HCT116 (cell line): ENCODE measurements around the gene ARF1. TPM values are rescaled to one million over a fixed set of nuclear protein-coding genes. Genes with fewer than 3 reads are reported as not detected.

Source experiments
- ATAC-seq: fragments of 200-7000 bp; cut with Tn5 transposase; 2 replicates; pipeline ENCODE4 v1.9.1; 2020; ENCODE audit warnings: mild to moderate bottlenecking, moderate library complexity
- BruUV-seq: library from RNA; stranded (reverse); fragments of 400-500 nt; replicated peaks from 2 replicates; lab custom pipeline; 2021; lab: Mats Ljungman, UMichigan
- CTCF ChIA-PET: fragments of 300-600 bp; sonication (Branson Sonifier 250); formaldehyde crosslinking; loops from one replicate; lab custom pipeline; 2021; ENCODE audit warnings: antibody characterized with exemption; lab: Charles Lee
- POLR2A ChIA-PET: fragments of 300-600, 350-600 bp; sonication (Branson Sonifier 250); formaldehyde crosslinking; loops from one replicate; lab custom pipeline; 2021; ENCODE audit warnings: antibody characterized with exemption; lab: Charles Lee
- RAD21 ChIA-PET, 2 experiments: fragments of 300-600 bp; sonication (Branson Sonifier 250); formaldehyde crosslinking; loops; one replicate each; lab custom pipeline; 2023; ENCODE audit warnings: low total read pairs in 2 of 2; ENCODE audit not compliant: uncharacterized antibody in 2 of 2, unreplicated experiment in 2 of 2, low non-redundant PET in 1 of 2; lab: Charles Lee
- DNase-seq: peaks from one replicate; pipeline ENCODE4 v3.0.0-alpha.2; 2010; ENCODE audit warnings: low read depth, low spot score
- H2AFZ ChIP-seq: fragments of 200-600 bp; shearing (Covaris generic), sonication (generic); 2 replicates; pipeline ENCODE4 v1.6.1; 2017; ENCODE audit warnings: low read depth, mixed run types, mixed read lengths, antibody characterized with exemption, low read length; ENCODE audit not compliant: poor library complexity, severe bottlenecking
- H3K27ac ChIP-seq: 2 replicates; pipeline ENCODE4 v1.5.1; 2012; ENCODE audit warnings: low read depth, low read length
- H3K27me3 ChIP-seq: fragments of 200-600 bp; sonication (generic); 2 replicates; pipeline ENCODE4 v1.6.1; 2016; ENCODE audit warnings: mixed run types, low read length, mixed read lengths; ENCODE audit not compliant: insufficient read depth
- H3K36me3 ChIP-seq, 2 experiments: fragments of 200-500 bp in 1 of 2; fragments of 200-600 bp in 1 of 2; sonication (Bioruptor generic) in 1 of 2; sonication (generic) in 1 of 2; 2 replicates each; pipeline versions ENCODE4 v1.5.1 to v1.6.1; 2014 to 2016; ENCODE audit warnings: low read length in 2 of 2, inconsistent platforms in 1 of 2, mixed read lengths in 1 of 2, mixed run types in 1 of 2; ENCODE audit not compliant: insufficient read depth in 2 of 2, control insufficient read depth in 1 of 2
- H3K4me1 ChIP-seq, 2 experiments: fragments of 200-600 bp in 1 of 2; sonication (generic) in 1 of 2; 2 replicates each; pipeline versions ENCODE4 v1.5.1 to v1.6.1; 2012 to 2017; ENCODE audit warnings: low read length in 2 of 2, inconsistent platforms in 1 of 2, mild to moderate bottlenecking in 1 of 2, mixed read lengths in 1 of 2, mixed run types in 1 of 2, moderate library complexity in 1 of 2; ENCODE audit not compliant: insufficient read depth in 2 of 2, control insufficient read depth in 1 of 2
- H3K4me2 ChIP-seq: fragments of 200-600 bp; sonication (generic); 2 replicates; pipeline ENCODE4 v1.6.1; 2017; ENCODE audit warnings: mixed run types, low read length, mixed read lengths
- H3K4me3 ChIP-seq, 2 experiments: fragments of 200-600 bp in 1 of 2; sonication (generic) in 1 of 2; replicated peaks in 1 of 2; 2 replicates each; pipeline ENCODE4 v1.5.1; 2011 to 2016; ENCODE audit warnings: low read length in 2 of 2, control low read depth in 1 of 2, low read depth in 1 of 2, mild to moderate bottlenecking in 1 of 2, mixed read lengths in 1 of 2, mixed run types in 1 of 2
- H3K79me2 ChIP-seq: fragments of 200-600 bp; sonication (generic); 2 replicates; pipeline ENCODE4 v1.6.1; 2017; ENCODE audit warnings: mild to moderate bottlenecking, mixed run types, low read length, moderate library complexity, mixed read lengths; ENCODE audit not compliant: insufficient read depth
- H3K9ac ChIP-seq: fragments of 200-600 bp; sonication (generic); 2 replicates; pipeline ENCODE4 v1.6.1; 2016; ENCODE audit warnings: low read length, mixed read lengths
- H3K9me2 ChIP-seq: fragments of 200-600 bp; sonication (generic), shearing (Covaris generic); 2 replicates; pipeline ENCODE4 v1.6.1; 2017; ENCODE audit warnings: mixed run types, mild to moderate bottlenecking, moderate library complexity; ENCODE audit not compliant: insufficient read depth
- H3K9me3 ChIP-seq, 2 experiments: fragments of 200-500 bp in 1 of 2; fragments of 200-600 bp in 1 of 2; sonication (Bioruptor generic) in 1 of 2; sonication (generic) in 1 of 2; 2 replicates each; pipeline ENCODE4 v1.6.1; 2014 to 2017; ENCODE audit warnings: low read length in 2 of 2, mixed read lengths in 2 of 2, inconsistent platforms in 1 of 2, low read depth in 1 of 2, mild to moderate bottlenecking in 1 of 2, mixed run types in 1 of 2, moderate library complexity in 1 of 2; ENCODE audit not compliant: control insufficient read depth in 1 of 2, insufficient read depth in 1 of 2
- H4K20me1 ChIP-seq: fragments of 200-600 bp; sonication (generic), shearing (Covaris generic); 2 replicates; pipeline ENCODE4 v1.6.1; 2017; ENCODE audit warnings: mixed run types, mild to moderate bottlenecking, moderate library complexity; ENCODE audit not compliant: insufficient read depth
- ELF1 ChIP-seq: IDR thresholded peaks from 2 replicates; pipeline ENCODE4 v1.6.1; 2012; ENCODE audit warnings: low read depth, borderline replicate concordance
- EZH2 ChIP-seq: fragments of 200-600 bp; sonication (generic); IDR thresholded peaks from 2 replicates; pipeline ENCODE4 v1.6.1; 2017; ENCODE audit warnings: antibody characterized with exemption, mixed run types
- EZH2phosphoT487 ChIP-seq: fragments of 200-600 bp; IDR thresholded peaks from 2 replicates; pipeline ENCODE4 v1.6.1; 2018; ENCODE audit warnings: antibody characterized with exemption, borderline replicate concordance
- POLR2A ChIP-seq: IDR thresholded peaks from 2 replicates; pipeline ENCODE4 v1.7.0; 2011; ENCODE audit warnings: borderline replicate concordance; ENCODE audit not compliant: insufficient read depth, insufficient read length; ENCODE audit errors: extremely low read depth
- RAD21 ChIP-seq: IDR thresholded peaks from 2 replicates; pipeline ENCODE4 v1.6.1; 2012; ENCODE audit warnings: low read depth, mild to moderate bottlenecking
- SIN3A ChIP-seq: IDR thresholded peaks from 2 replicates; pipeline ENCODE4 v1.6.1; 2012; ENCODE audit warnings: low read depth
- SRF ChIP-seq: IDR thresholded peaks from 2 replicates; pipeline ENCODE4 v1.6.1; 2012; ENCODE audit warnings: low read depth
- TCF7L2 ChIP-seq: IDR thresholded peaks from 2 replicates; pipeline ENCODE4 v1.7.0; 2011; ENCODE audit warnings: borderline replicate concordance, inconsistent platforms; ENCODE audit not compliant: insufficient read depth, insufficient read length; ENCODE audit errors: extremely low read depth
- intact Hi-C: fragments of 100-400 bp; cut with micrococcal nuclease; formaldehyde crosslinking; loops from 2 replicates; pipeline ENCODE4 v1.10.0; 2022
- total RNA-seq: library from RNA; stranded (reverse); gene quantifications from one replicate; pipeline ENCODE4 v1.2.1, GENCODE V29; 2021; ENCODE audit not compliant: unreplicated experiment
- TF ChIP-seq, protein P1 (sequence below): IDR thresholded peaks from 2 replicates; pipeline ENCODE4 v1.6.1; 2012

Gene ARF1
- total RNA-seq, 1 experiment from 2014 or later: 394 TPM

DNA sequence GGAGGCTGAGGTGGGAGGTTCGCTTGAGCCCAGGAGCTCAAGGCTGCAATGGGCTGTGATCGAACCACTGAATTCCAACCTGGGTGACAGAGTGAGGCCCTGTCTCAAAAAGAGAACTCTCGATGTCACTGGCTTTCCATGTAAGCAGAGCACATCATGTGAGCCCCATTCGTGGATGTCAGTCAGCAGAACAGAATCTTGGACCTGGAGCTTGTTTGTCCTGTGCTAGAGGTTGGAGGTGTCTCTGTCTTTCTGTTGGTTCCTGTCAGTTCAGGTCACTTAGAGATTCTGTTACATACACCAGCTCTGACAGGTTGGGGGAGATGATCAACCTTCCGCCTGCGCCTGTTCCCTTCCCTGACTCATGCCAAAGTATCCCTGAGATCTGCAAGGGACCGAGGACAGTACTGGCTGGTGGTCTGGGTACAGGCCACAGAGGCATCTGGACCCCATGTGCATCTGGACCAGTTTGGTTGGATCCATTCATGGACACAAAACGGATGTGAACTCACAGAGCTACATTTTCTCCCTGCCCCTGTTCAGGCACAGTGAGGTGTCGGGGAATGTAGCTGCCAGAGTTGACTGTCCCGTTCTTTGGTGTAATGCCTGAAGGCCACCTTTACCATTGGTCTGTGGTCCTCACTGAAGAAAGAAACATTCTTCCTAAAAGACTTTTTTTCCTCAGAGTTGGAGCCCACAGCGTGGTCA, 10.0 kb downstream of the ARF1 start:
- ChIA-PET RAD21 (no interaction called here), CTCF (no interaction called here), POLR2A (no interaction called here)
- H3K4me3 ChIP-seq: no peak overlapping the region
- peaks cover 100% of the 10 kb centered on the region for H3K79me2 ChIP-seq
- H3K36me3 ChIP-seq: peaks cover 3 to 69% of the 10 kb centered on the region in 2 experiments; a peak in 3 of 4 replicates
- TF ChIP-seq TCF7L2 (no peak), RAD21 (no peak), EZH2phosphoT487 (no peak), SIN3A (no peak), EZH2 (no peak), POLR2A (no peak), SRF (no peak), ELF1 (no peak)
- TF ChIP-seq, protein P1, sequence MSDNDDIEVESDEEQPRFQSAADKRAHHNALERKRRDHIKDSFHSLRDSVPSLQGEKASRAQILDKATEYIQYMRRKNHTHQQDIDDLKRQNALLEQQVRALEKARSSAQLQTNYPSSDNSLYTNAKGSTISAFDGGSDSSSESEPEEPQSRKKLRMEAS: no peak
- peaks cover 3 to 6% of the 10 kb centered on the region in 2 experiments; a peak in 2 of 4 replicates for H3K4me1 ChIP-seq
- H3K9ac ChIP-seq: no peak overlapping the region
- H4K20me1 ChIP-seq: peaks cover 48% of the 10 kb centered on the region; the same call in 1 of the 2 replicates
- no peak for ATAC-seq
- no peaks in the 10 kb centered on the region for H3K9me2 ChIP-seq
- no peak overlapping the region for H2AFZ ChIP-seq
- intact Hi-C loops: no loop called here
- H3K27ac ChIP-seq: no peak overlapping the region
- no peak for DNase-seq
- no TSS peak for BruUV-seq
- no peaks in the 10 kb centered on the region for H3K27me3 ChIP-seq
- H3K9me3 ChIP-seq: peaks cover 10 to 19% of the 10 kb centered on the region in 2 experiments; a peak in 2 of 4 replicates
- H3K4me2 ChIP-seq: no peak overlapping the region
